Epithelial cell of proximal tubule (primary cell): ENCODE data around the gene ASAP2. TPM values are rescaled to one million over a fixed set of nuclear protein-coding genes. Genes with fewer than 3 reads are reported as not detected.
"Not testable (repeated sequence)": the region's sequence is repeated elsewhere in the genome, so short reads cannot be mapped to it uniquely, and the experiment has no call there.

Source experiments
- DNase-seq: peaks from one replicate; pipeline ENCODE4 v3.0.0-alpha.2; 2011; ENCODE audit warnings: low read depth
- H3K4me3 ChIP-seq: 2 replicates; pipeline ENCODE4 v1.5.1; 2011; ENCODE audit warnings: low read depth, mild to moderate bottlenecking, low read length
- CTCF ChIP-seq: conservative IDR thresholded peaks from 2 replicates; pipeline ENCODE4 v1.5.1; 2012; ENCODE audit warnings: low read depth, mild to moderate bottlenecking, low read length
- total RNA-seq: library from RNA; depleted of rRNA; stranded (reverse); fragments of >200 nt; gene quantifications from 2 replicates; pipeline ENCODE4 v1.2.3, GENCODE V29; 2015

ASAP2 gene
- total RNA-seq, 1 donor from 2014 or later = 33.0 TPM

DNA sequence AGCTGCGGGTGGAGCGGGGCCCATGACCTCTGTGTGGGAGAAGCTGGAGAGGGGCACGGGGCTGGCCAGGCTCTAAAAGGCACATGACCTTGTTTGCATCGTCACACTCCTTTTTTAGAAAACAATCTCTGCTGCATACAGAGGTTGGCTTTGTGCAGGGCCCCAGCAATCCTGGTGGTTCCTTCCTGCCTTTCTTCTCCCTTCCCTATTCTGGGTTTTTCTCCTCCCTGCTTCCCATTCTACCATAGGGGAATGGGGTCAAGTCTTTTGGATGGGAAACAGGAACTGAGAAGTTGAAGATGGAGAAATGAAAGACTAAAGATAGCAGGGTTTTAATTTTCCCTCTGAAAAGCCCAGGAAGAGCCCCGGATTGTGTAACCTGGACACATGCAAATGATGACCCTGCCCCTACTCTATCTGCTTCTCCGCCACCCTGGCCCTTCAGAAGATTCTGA is 53.9 kb downstream of the ASAP2 start:
- TF ChIP-seq CTCF = no peak
- no peak overlapping the region for H3K4me3 ChIP-seq
- no peak for DNase-seq

GRCh38 chr2:9261231-9261883 is 54.7 kb downstream of the ASAP2 start:
- no peak for DNase-seq
- peak; percentile 8 for TF ChIP-seq CTCF
- no peak overlapping the region for H3K4me3 ChIP-seq

DNA sequence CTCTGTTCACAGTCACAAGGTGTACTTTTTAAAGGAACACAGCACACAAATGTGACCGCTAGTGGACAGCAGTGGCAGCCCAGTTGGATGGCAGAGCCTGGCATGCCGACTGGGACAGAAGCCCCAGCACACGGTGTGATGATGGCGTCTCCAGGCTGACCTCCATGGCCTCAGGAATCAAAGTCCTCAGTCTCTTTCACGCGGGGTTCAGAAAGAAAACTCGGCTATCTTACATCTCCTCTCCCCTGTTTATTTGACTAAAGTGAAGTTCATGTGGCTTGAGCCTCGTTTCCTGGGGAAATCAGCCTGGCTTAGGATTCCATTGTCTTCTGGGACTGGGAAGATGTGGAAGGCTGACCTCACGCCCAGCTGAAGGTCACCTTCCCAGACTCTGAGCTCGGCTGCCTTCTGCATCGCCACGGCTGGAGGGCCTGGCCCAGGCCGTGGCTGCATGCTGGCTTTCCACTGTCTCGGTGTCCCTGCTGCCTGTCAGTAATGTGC is 56.1 kb downstream of the ASAP2 start:
- H3K4me3 ChIP-seq = no peak overlapping the region
- no peak for DNase-seq
- TF ChIP-seq CTCF = peak; percentile 6

- no peak for DNase-seq
- no peak for TF ChIP-seq CTCF
- no peak overlapping the region for H3K4me3 ChIP-seq
Observed at GRCh38 chr2:9263428-9263827, 56.8 kb downstream of the ASAP2 start.

- H3K4me3 ChIP-seq = no peak overlapping the region
- TF ChIP-seq CTCF = no peak
- DNase-seq = no peak
Observed at GRCh38 chr2:9264301-9264700, 57.7 kb downstream of the ASAP2 start.

- TF ChIP-seq CTCF = no peak
- DNase-seq = no peak
- no peak overlapping the region for H3K4me3 ChIP-seq
Observed at GRCh38 chr2:9266711-9267110, 60.1 kb downstream of the ASAP2 start.

DNA sequence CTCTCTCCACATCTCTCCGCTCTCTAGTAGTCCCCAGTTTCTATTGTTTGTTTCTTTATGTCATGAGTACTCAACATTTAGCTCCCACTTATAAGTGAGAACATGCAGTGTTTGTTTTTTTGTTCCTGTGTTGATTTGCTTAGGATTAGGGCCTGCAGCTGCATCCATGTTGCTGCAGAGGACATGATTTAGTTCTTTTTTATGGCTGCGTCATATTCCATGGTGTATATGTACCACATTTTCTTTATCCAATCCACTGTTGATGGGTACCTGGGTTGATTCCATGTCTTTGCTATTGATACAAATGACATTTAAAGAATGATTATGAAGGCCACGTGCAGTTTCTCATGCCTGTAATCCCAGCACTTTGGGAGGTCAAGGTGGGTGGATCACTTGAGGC is 60.7 kb downstream of the ASAP2 start:
- not testable (repeated sequence) for DNase-seq, H3K4me3 ChIP-seq
